IMR-90 (cell line): Measurements from ENCODE around the gene CTNNA1. TPM values are rescaled to one million over a fixed set of nuclear protein-coding genes. Genes with fewer than 3 reads are reported as not detected.

Source experiments
- ATAC-seq: fragments of 200-7000 bp; cut with Tn5 transposase; 2 replicates; pipeline ENCODE4 v1.9.1; 2020; ENCODE audit warnings: low read depth, mild to moderate bottlenecking, moderate library complexity
- BruUV-seq: library from RNA; stranded (reverse); fragments of 400-500 nt; replicated peaks from 2 replicates; lab custom pipeline; 2021; lab: Mats Ljungman, UMichigan
- CTCF ChIA-PET: fragments of 300-600 bp; formaldehyde crosslinking; extraction: SDS; loops from one replicate; lab custom pipeline; 2021; ENCODE audit warnings: antibody characterized with exemption; lab: Yijun Ruan, JAX
- POLR2A ChIA-PET: fragments of 300-600 bp; sonication (Branson Sonifier 250); formaldehyde crosslinking; loops from one replicate; lab custom pipeline; 2022; ENCODE audit warnings: antibody characterized with exemption; ENCODE audit not compliant: unreplicated experiment; lab: Charles Lee
- DNase-seq: peaks from one replicate; pipeline ENCODE4 v3.0.0; 2013
- H2AFZ ChIP-seq: replicated peaks from 2 replicates; pipeline ENCODE3; 2013; ENCODE audit warnings: low read length, mild to moderate bottlenecking; ENCODE audit not compliant: poor library complexity
- H2AK5ac ChIP-seq: 2 replicates; pipeline ENCODE4 v1.6.1; 2013; ENCODE audit warnings: low read depth, low read length, inconsistent platforms
- H2AK9ac ChIP-seq: replicated peaks from 2 replicates; pipeline ENCODE3; 2013; ENCODE audit warnings: mild to moderate bottlenecking, low read depth, low read length, moderate library complexity; ENCODE audit not compliant: poor library complexity
- H2BK120ac ChIP-seq: 2 replicates; pipeline ENCODE4 v1.6.1; 2013; ENCODE audit warnings: low read depth, low read length, inconsistent platforms
- H2BK15ac ChIP-seq: 3 replicates; pipeline ENCODE4 v1.6.1; 2013; ENCODE audit warnings: low read depth, low read length, inconsistent platforms
- H2BK20ac ChIP-seq: 2 replicates; pipeline ENCODE4 v1.6.1; 2013; ENCODE audit warnings: low read depth, mild to moderate bottlenecking, inconsistent platforms, low read length, moderate library complexity
- H2BK5ac ChIP-seq: 2 replicates; pipeline ENCODE4 v1.6.1; 2013; ENCODE audit warnings: mild to moderate bottlenecking, low read depth, low read length, inconsistent platforms; ENCODE audit not compliant: poor library complexity, severe bottlenecking
- H3K14ac ChIP-seq: replicated peaks from 2 replicates; pipeline ENCODE4 v1.6.1; 2013; ENCODE audit warnings: low read depth, low read length, inconsistent platforms
- H3K18ac ChIP-seq: 2 replicates; pipeline ENCODE4 v1.6.1; 2013; ENCODE audit warnings: low read depth, low read length, control low read depth
- H3K23ac ChIP-seq: 2 replicates; pipeline ENCODE4 v1.6.1; 2013; ENCODE audit warnings: low read depth, low read length, inconsistent platforms
- H3K27ac ChIP-seq: 2 replicates; pipeline ENCODE4 v1.5.1; 2013; ENCODE audit warnings: mild to moderate bottlenecking, control low read depth, low read length; ENCODE audit not compliant: insufficient read depth
- H3K27me3 ChIP-seq: 2 replicates; pipeline ENCODE4 v1.6.1; 2013; ENCODE audit warnings: low read length; ENCODE audit not compliant: control insufficient read depth, insufficient read depth
- H3K36me3 ChIP-seq: 2 replicates; pipeline ENCODE4 v1.6.1; 2013; ENCODE audit warnings: low read length, mixed read lengths; ENCODE audit not compliant: control insufficient read depth, insufficient read depth
- H3K4ac ChIP-seq: 2 replicates; pipeline ENCODE4 v1.6.1; 2013; ENCODE audit warnings: low read depth, low read length, inconsistent platforms
- H3K4me1 ChIP-seq: 2 replicates; pipeline ENCODE4 v1.6.1; 2013; ENCODE audit warnings: low read length, mixed read lengths; ENCODE audit not compliant: control insufficient read depth, insufficient read depth
- H3K4me2 ChIP-seq: 2 replicates; pipeline ENCODE4 v1.6.1; 2013; ENCODE audit warnings: low read depth, mild to moderate bottlenecking, control low read depth, low read length, moderate library complexity
- H3K4me3 ChIP-seq: 2 replicates; pipeline ENCODE4 v1.5.1; 2013; ENCODE audit warnings: low read depth, mild to moderate bottlenecking, control low read depth, low read length, moderate library complexity; ENCODE audit not compliant: insufficient read depth
- H3K56ac ChIP-seq: 2 replicates; pipeline ENCODE4 v1.6.1; 2013; ENCODE audit warnings: low read length, inconsistent platforms; ENCODE audit not compliant: insufficient read depth; ENCODE audit errors: extremely low read depth
- H3K79me1 ChIP-seq, 2 experiments: 2 replicates each; pipeline ENCODE4 v1.6.1; 2013; ENCODE audit warnings: low read length in 2 of 2, inconsistent platforms in 1 of 2, low read depth in 1 of 2
- H3K9ac ChIP-seq: 2 replicates; pipeline ENCODE4 v1.6.1; 2013; ENCODE audit warnings: low read depth, low read length, control low read depth
- H3K9me1 ChIP-seq: 2 replicates; pipeline ENCODE4 v1.6.1; 2013; ENCODE audit warnings: low read length, inconsistent platforms; ENCODE audit not compliant: insufficient read depth
- H3K9me3 ChIP-seq: 2 replicates; pipeline ENCODE4 v1.6.1; 2013; ENCODE audit warnings: low read length; ENCODE audit not compliant: control insufficient read depth, insufficient read depth
- H4K20me1 ChIP-seq: 2 replicates; pipeline ENCODE4 v1.6.1; 2013; ENCODE audit warnings: low read length, inconsistent platforms; ENCODE audit not compliant: insufficient read depth
- H4K5ac ChIP-seq: 2 replicates; pipeline ENCODE4 v1.6.1; 2013; ENCODE audit warnings: mild to moderate bottlenecking, low read depth, low read length, control low read depth
- H4K8ac ChIP-seq, 2 experiments: 2 replicates each; pipeline ENCODE4 v1.6.1; 2013; ENCODE audit warnings: low read depth in 2 of 2, low read length in 2 of 2, control low read depth in 1 of 2, inconsistent platforms in 1 of 2
- H4K91ac ChIP-seq: 2 replicates; pipeline ENCODE4 v1.6.1; 2013; ENCODE audit warnings: low read depth, low read length, inconsistent platforms; ENCODE audit not compliant: insufficient read depth
- BHLHE40 ChIP-seq: fragments of 150-350 bp; IDR thresholded peaks from 2 replicates; pipeline ENCODE4 v1.6.1; 2016; ENCODE audit warnings: mild to moderate bottlenecking, low read depth, low read length
- CEBPB ChIP-seq: IDR thresholded peaks from 2 replicates; pipeline ENCODE4 v1.6.1; 2012; ENCODE audit warnings: low read depth, low read length, improper control_type of control experiment
- CHD1 ChIP-seq: IDR thresholded peaks from 2 replicates; pipeline ENCODE4 v1.6.1; 2012; ENCODE audit warnings: low read depth, low read length, improper control_type of control experiment
- MXI1 ChIP-seq: IDR thresholded peaks from 2 replicates; pipeline ENCODE4 v1.6.1; 2012; ENCODE audit warnings: low read depth, mild to moderate bottlenecking, low read length, moderate library complexity, borderline replicate concordance
- POLR2A ChIP-seq: IDR thresholded peaks from 2 replicates; pipeline ENCODE4 v1.6.1; 2012; ENCODE audit warnings: mild to moderate bottlenecking, low read depth, low read length
- RAD21 ChIP-seq: IDR thresholded peaks from 2 replicates; pipeline ENCODE4 v1.6.1; 2012; ENCODE audit warnings: low read length, improper control_type of control experiment
- SMC3 ChIP-seq: fragments of 150-350 bp; IDR thresholded peaks from 2 replicates; pipeline ENCODE4 v1.6.1; 2016; ENCODE audit warnings: low read depth, mild to moderate bottlenecking, antibody characterized with exemption, low read length, moderate library complexity
- WGBS, 2 experiments: methylation state at CpG; one replicate each; pipeline versions ENCODE4 v1.1.5 to v1.1.7; 2013; ENCODE audit warnings: missing lambda C conversion rate in 2 of 2; ENCODE audit not compliant: insufficient read length in 1 of 2; ENCODE audit errors: extremely low coverage in 2 of 2; 5-methylcytosine and 5-hydroxymethylcytosine counted together
- dilution Hi-C: fragments of 300-500 bp; cut with HindIII; formaldehyde crosslinking; loops from one replicate; pipeline ENCODE4 v1.14.3; 2018; ENCODE audit warnings: low sequenced_read_pairs; ENCODE audit not compliant: unreplicated experiment
- in situ Hi-C: fragments of 300-500 bp; cut with MboI; formaldehyde crosslinking; loops from 3 replicates; pipeline ENCODE4 v1.14.3; 2019; ENCODE audit warnings: low sequenced_read_pairs, inconsistent platforms, mixed read lengths
- intact Hi-C: fragments of 100-400 bp; cut with micrococcal nuclease; formaldehyde crosslinking; loops from 2 replicates; pipeline ENCODE4 v1.10.0; 2022
- polyA plus RNA-seq, 3 experiments: library from polyadenylated mRNA; depleted of rRNA; stranded (reverse); fragments of >200 nt; gene quantifications; 2 replicates each; pipeline ENCODE4 v1.2.3, GENCODE V29; 2012; ENCODE audit warnings: low replicate concordance in 1 of 3
- total RNA-seq: library from RNA; depleted of rRNA; stranded (reverse); fragments of >200 nt; gene quantifications from 2 replicates; pipeline ENCODE4 v1.2.3, GENCODE V29; 2012
- TF ChIP-seq, protein P1 (sequence below): fragments of 150-350 bp; IDR thresholded peaks from 2 replicates; pipeline ENCODE4 v1.6.1; 2017; ENCODE audit warnings: mild to moderate bottlenecking, antibody characterized with exemption, low read length, low read depth
- TF ChIP-seq, protein P2 (sequence below): conservative IDR thresholded peaks from 2 replicates; pipeline ENCODE4 v1.5.1; 2012; ENCODE audit warnings: mild to moderate bottlenecking, low read depth, low read length, improper control_type of control experiment

The CTNNA1 gene
- total and polyA plus RNA-seq, 2 of the 4 experiments (the other 2 are of a cell fraction), result 220 to 471 TPM

DNA sequence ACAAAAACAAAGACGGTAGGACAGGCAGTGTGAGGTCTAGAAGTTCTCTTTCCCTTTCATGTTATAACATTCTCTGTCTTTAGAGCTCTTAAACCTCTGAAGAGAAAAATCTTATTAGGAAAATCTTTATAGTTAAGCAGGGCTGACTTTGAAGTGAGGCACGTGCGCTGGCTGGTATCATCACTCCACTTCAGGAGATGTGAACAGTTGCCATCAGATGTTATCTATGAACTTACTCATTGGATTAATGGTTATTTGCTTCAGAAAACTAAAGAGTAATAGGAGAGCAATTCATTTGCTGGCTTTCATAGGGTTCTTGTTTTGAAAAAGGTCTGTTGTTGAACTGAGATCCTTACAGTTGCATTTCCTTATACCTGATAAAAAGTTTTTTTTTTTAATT is 96.2 kb downstream of the CTNNA1 start:
- Histone ChIP-seq H3K4ac (no peak overlapping the region), H2BK5ac (no peak overlapping the region), H4K5ac (no peak overlapping the region), H3K4me2 (peak overlapping the region; percentile 1; the same call in 1 of the 2 replicates), H2BK20ac (no peak overlapping the region), H2AK5ac (no peak overlapping the region), H3K4me3 (no peak overlapping the region), H4K8ac (no peak overlapping the region), H3K9me1 (peaks cover 5% of the 10 kb centered on the region; the same call in 1 of the 2 replicates), H3K9me3 (no peaks in the 10 kb centered on the region), H4K20me1 (peaks cover 57% of the 10 kb centered on the region), H3K27ac (no peak overlapping the region), H3K27me3 (no peaks in the 10 kb centered on the region), H3K9ac (no peak overlapping the region), H3K18ac (no peak overlapping the region), H3K14ac (no peak overlapping the region), H2BK120ac (no peak overlapping the region), H2AFZ (no peak overlapping the region), H3K23ac (no peak overlapping the region), H3K79me1 (peaks cover 28 to 84% of the 10 kb centered on the region in 2 experiments), H3K4me1 (peaks cover 11% of the 10 kb centered on the region), H3K36me3 (no peaks in the 10 kb centered on the region), H4K91ac (no peak overlapping the region), H2BK15ac (no peak overlapping the region), H2AK9ac (no peak overlapping the region), H3K56ac (no peak overlapping the region)
- BruUV-seq, result no TSS peak
- ChIA-PET POLR2A (no interaction called here), CTCF (no interaction called here)
- intact Hi-C loops (loop anchor here (5.0 kb wide), 1 partner anchor 52 kb away; no protein-coding TSS in a partner anchor), in situ Hi-C loops (no loop called here), dilution Hi-C loops (no loop called here)
- TF ChIP-seq, protein P1, sequence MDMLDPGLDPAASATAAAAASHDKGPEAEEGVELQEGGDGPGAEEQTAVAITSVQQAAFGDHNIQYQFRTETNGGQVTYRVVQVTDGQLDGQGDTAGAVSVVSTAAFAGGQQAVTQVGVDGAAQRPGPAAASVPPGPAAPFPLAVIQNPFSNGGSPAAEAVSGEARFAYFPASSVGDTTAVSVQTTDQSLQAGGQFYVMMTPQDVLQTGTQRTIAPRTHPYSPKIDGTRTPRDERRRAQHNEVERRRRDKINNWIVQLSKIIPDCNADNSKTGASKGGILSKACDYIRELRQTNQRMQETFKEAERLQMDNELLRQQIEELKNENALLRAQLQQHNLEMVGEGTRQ, result peak; percentile 60
- TF ChIP-seq RAD21 (no peak), CHD1 (no peak), POLR2A (no peak), CEBPB (no peak), BHLHE40 (peak; percentile 51; the same call in 1 of the 2 replicates), SMC3 (no peak), MXI1 (no peak)
- TF ChIP-seq, protein P2, sequence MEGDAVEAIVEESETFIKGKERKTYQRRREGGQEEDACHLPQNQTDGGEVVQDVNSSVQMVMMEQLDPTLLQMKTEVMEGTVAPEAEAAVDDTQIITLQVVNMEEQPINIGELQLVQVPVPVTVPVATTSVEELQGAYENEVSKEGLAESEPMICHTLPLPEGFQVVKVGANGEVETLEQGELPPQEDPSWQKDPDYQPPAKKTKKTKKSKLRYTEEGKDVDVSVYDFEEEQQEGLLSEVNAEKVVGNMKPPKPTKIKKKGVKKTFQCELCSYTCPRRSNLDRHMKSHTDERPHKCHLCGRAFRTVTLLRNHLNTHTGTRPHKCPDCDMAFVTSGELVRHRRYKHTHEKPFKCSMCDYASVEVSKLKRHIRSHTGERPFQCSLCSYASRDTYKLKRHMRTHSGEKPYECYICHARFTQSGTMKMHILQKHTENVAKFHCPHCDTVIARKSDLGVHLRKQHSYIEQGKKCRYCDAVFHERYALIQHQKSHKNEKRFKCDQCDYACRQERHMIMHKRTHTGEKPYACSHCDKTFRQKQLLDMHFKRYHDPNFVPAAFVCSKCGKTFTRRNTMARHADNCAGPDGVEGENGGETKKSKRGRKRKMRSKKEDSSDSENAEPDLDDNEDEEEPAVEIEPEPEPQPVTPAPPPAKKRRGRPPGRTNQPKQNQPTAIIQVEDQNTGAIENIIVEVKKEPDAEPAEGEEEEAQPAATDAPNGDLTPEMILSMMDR, result no peak
- peak; percentile 36 for DNase-seq
- no CpG with 5 or more reads among the region's 3 CpGs for WGBS, 2 experiments
- ATAC-seq, result no peak
